K562 (cell line): Measurements from ENCODE around the gene ZNF618. TPM values are rescaled to one million over a fixed set of nuclear protein-coding genes. Genes with fewer than 3 reads are reported as not detected.

Experiments used
- ATAC-seq: fragments of 200-7000 bp; cut with Tn5 transposase; 3 replicates; pipeline ENCODE4 v1.9.1; 2020; ENCODE audit warnings: moderate library complexity
- BruUV-seq: library from RNA; stranded (reverse); fragments of 400-500 nt; replicated peaks from 2 replicates; lab custom pipeline; 2021; lab: Mats Ljungman, UMichigan
- CTCF ChIA-PET: fragments of 300-600 bp; formaldehyde crosslinking; extraction: SDS; loops from one replicate; lab custom pipeline; 2021; ENCODE audit warnings: low intra/inter-chr PET ratio; lab: Yijun Ruan, JAX
- POLR2A ChIA-PET: fragments of 300-600, 350-650 bp; sonication (Branson Sonifier 250); formaldehyde crosslinking; extraction: SDS; loops from one replicate; lab custom pipeline; 2021; ENCODE audit warnings: antibody characterized with exemption, inconsistent platforms; lab: Yijun Ruan, JAX
- DNase-seq, 4 experiments: peaks; one replicate each; pipeline versions ENCODE4 v3.0.0 to v3.0.0-alpha.2; 2011 to 2018; ENCODE audit warnings: low spot score in 3 of 4, mixed read lengths in 3 of 4; ENCODE audit errors: extremely low read depth in 1 of 4
- FAIRE-seq: peaks from 2 replicates; lab custom pipeline; 2011; peaks lifted over from hg19 to GRCh38; lab: Jason Lieb, UNC
- H2AFZ ChIP-seq: 2 replicates; pipeline ENCODE4 v1.6.0; 2011; ENCODE audit warnings: low read depth, low read length, control low read depth, inconsistent platforms
- H3K27ac ChIP-seq: fragments of 200-600 bp; 3 replicates; pipeline ENCODE4 v1.8.0; 2011; ENCODE audit warnings: low read depth, mild to moderate bottlenecking, control low read depth, inconsistent platforms, low read length, moderate library complexity, mixed read lengths; ENCODE audit errors: extremely low read depth
- H3K27me3 ChIP-seq, 2 experiments: fragments of 300-600 bp in 1 of 2; 2 replicates in 1 of 2; 3 replicates in 1 of 2; pipeline versions ENCODE4 v1.6.0 to v1.8.0; 2011; ENCODE audit warnings: inconsistent platforms in 2 of 2, low read length in 2 of 2, mild to moderate bottlenecking in 1 of 2, mixed read lengths in 1 of 2, moderate library complexity in 1 of 2; ENCODE audit not compliant: control insufficient read depth in 2 of 2, insufficient read depth in 2 of 2
- H3K36me3 ChIP-seq: fragments of 300-600 bp; 3 replicates; pipeline ENCODE4 v1.8.0; 2011; ENCODE audit warnings: mild to moderate bottlenecking, low read length, inconsistent platforms; ENCODE audit not compliant: control insufficient read depth, insufficient read depth
- H3K4me1 ChIP-seq, 2 experiments: fragments of 200-600 bp in 1 of 2; replicated peaks in 1 of 2; 2 replicates in 1 of 2; 3 replicates in 1 of 2; pipeline versions ENCODE4 v1.5.1 to v1.8.0; 2011; ENCODE audit warnings: inconsistent platforms in 2 of 2, low read length in 2 of 2, mild to moderate bottlenecking in 1 of 2, mixed read lengths in 1 of 2, moderate library complexity in 1 of 2; ENCODE audit not compliant: control insufficient read depth in 2 of 2, insufficient read depth in 2 of 2
- H3K4me2 ChIP-seq: 2 replicates; pipeline ENCODE4 v1.6.1; 2011; ENCODE audit warnings: low read length, control low read depth, inconsistent platforms, mixed read lengths; ENCODE audit not compliant: insufficient read depth
- H3K4me3 ChIP-seq: fragments of 200-600 bp; sonication (generic), shearing (Covaris generic); 2 replicates; pipeline ENCODE4 v1.5.1; 2016; ENCODE audit warnings: control low read depth, inconsistent platforms
- H3K79me2 ChIP-seq: fragments of 200-600 bp; 3 replicates; pipeline ENCODE4 v1.8.0; 2011; ENCODE audit warnings: low read length, inconsistent platforms; ENCODE audit not compliant: control insufficient read depth, insufficient read depth
- H3K9ac ChIP-seq, 2 experiments: 2 replicates each; pipeline versions ENCODE4 v1.6.0 to v1.6.1; 2011; ENCODE audit warnings: low read depth in 2 of 2, low read length in 2 of 2, control low read depth in 1 of 2, inconsistent platforms in 1 of 2, mild to moderate bottlenecking in 1 of 2, mixed read lengths in 1 of 2; ENCODE audit not compliant: insufficient read depth in 1 of 2
- H3K9me1 ChIP-seq: one replicate; pipeline ENCODE4 v1.6.0; 2011; ENCODE audit warnings: inconsistent platforms, mild to moderate bottlenecking, low read length, moderate library complexity; ENCODE audit not compliant: control insufficient read depth, insufficient read depth
- H3K9me3 ChIP-seq: replicated peaks from 2 replicates; pipeline ENCODE4 v1.5.1; 2011; ENCODE audit warnings: low read depth, low read length, inconsistent platforms; ENCODE audit not compliant: control insufficient read depth, insufficient read depth
- H4K20me1 ChIP-seq: replicated peaks from 2 replicates; pipeline ENCODE4 v1.6.1; 2011; ENCODE audit warnings: low read length, inconsistent platforms, mixed read lengths; ENCODE audit not compliant: control insufficient read depth, insufficient read depth
- CBX1 ChIP-seq: sonication (generic); IDR thresholded peaks from 2 replicates; pipeline ENCODE4 v1.6.1; 2016; ENCODE audit warnings: antibody characterized with exemption, low read depth, mild to moderate bottlenecking
- GATA2 ChIP-seq: sonication (generic); formaldehyde crosslinking; IDR thresholded peaks from 2 replicates; pipeline ENCODE4 v1.4.0; 2020; ENCODE audit warnings: mild to moderate bottlenecking, missing genetic modification reagents
- HOXB6 ChIP-seq: fragments of 250-450 bp; sonication (Bioruptor Pico); IDR thresholded peaks from 2 replicates; pipeline ENCODE4 v1.5.1; 2022; ENCODE audit warnings: mild to moderate bottlenecking, borderline replicate concordance
- MAZ ChIP-seq, 2 experiments: fragments of 450-650 bp in 1 of 2; sonication (generic) in 1 of 2; formaldehyde crosslinking; IDR thresholded peaks in 1 of 2; conservative IDR thresholded peaks in 1 of 2; 2 replicates each; pipeline versions ENCODE4 v1.4.0 to v1.5.0; 2020; ENCODE audit warnings: mild to moderate bottlenecking in 1 of 2, missing genetic modification reagents in 1 of 2
- NFE2 ChIP-seq: IDR thresholded peaks from 2 replicates; pipeline ENCODE4 v1.6.1; 2014; ENCODE audit warnings: antibody characterized with exemption, low read depth
- PHTF2 ChIP-seq: fragments of 250-450 bp; sonication (Bioruptor Pico); IDR thresholded peaks from 2 replicates; pipeline ENCODE4 v1.5.0; 2021; ENCODE audit warnings: mild to moderate bottlenecking
- SMAD4 ChIP-seq: fragments of 250-450 bp; sonication (Bioruptor Pico); conservative IDR thresholded peaks from 2 replicates; pipeline ENCODE4 v1.8.0; 2021; ENCODE audit warnings: inconsistent platforms, mild to moderate bottlenecking, moderate library complexity
- SP2 ChIP-seq: IDR thresholded peaks from 2 replicates; pipeline ENCODE4 v1.6.1; 2011; ENCODE audit warnings: mild to moderate bottlenecking, low read depth, low read length, moderate library complexity; ENCODE audit not compliant: poor library complexity, severe bottlenecking; ENCODE audit errors: extremely low read depth
- STAT5A ChIP-seq: IDR thresholded peaks from 2 replicates; pipeline ENCODE4 v1.6.1; 2012; ENCODE audit warnings: low read length, inconsistent platforms, borderline replicate concordance
- ZFPM2 ChIP-seq: fragments of 250-450 bp; sonication (Bioruptor Pico); IDR thresholded peaks from 2 replicates; pipeline ENCODE4 v1.5.1; 2022; ENCODE audit warnings: mild to moderate bottlenecking
- WGBS: fragments of 100-300 bp; shearing (Covaris generic); methylation state at CpG from one replicate; pipeline ENCODE4 v1.1.6; 2016; ENCODE audit warnings: low coverage, mixed read lengths; ENCODE audit not compliant: insufficient coverage; ENCODE audit errors: missing lambda C conversion rate; 5-methylcytosine and 5-hydroxymethylcytosine counted together
- in situ Hi-C: fragments of 300-500 bp; cut with MboI; formaldehyde crosslinking; loops from 4 replicates; pipeline ENCODE4 v1.15.0; 2018; ENCODE audit warnings: inconsistent platforms, mixed read lengths
- intact Hi-C: fragments of 100-400 bp; cut with micrococcal nuclease; formaldehyde crosslinking; loops from 2 replicates; pipeline ENCODE4 v1.14.2; 2022
- polyA plus RNA-seq, 8 experiments: library from polyadenylated mRNA; depleted of rRNA in 4 of 8; stranded (reverse) in 5 of 8; unstranded in 3 of 8; fragments of >200 nt; fragmentation: Nextera tagmentation in 2 of 8; fragmentation: Illumina TruSeq in 1 of 8; extraction: Ambion mirVana in 2 of 8; extraction: Trizol in 1 of 8; gene quantifications; 2 replicates each; pipeline versions ENCODE4 v1.2.1 to v1.2.3, GENCODE V29; 2011 to 2014; ENCODE audit warnings: inconsistent platforms in 1 of 8, missing spikeins in 1 of 8
- total RNA-seq, 7 experiments: library from RNA; depleted of rRNA in 6 of 7; stranded (reverse); fragments of >200 nt in 6 of 7; fragmentation: Illumina TruSeq in 2 of 7; extraction: Trizol in 2 of 7; gene quantifications; 2 replicates each; pipeline versions ENCODE4 v1.2.1 to v1.2.3, GENCODE V29; 2011 to 2021; ENCODE audit warnings: low replicate concordance in 1 of 7
- TF ChIP-seq, protein P1 (sequence below): fragments of 250-450 bp; sonication (Bioruptor Pico); IDR thresholded peaks from 2 replicates; pipeline ENCODE4 v1.8.0; 2022; ENCODE audit warnings: moderate library complexity, mild to moderate bottlenecking, inconsistent platforms
- TF ChIP-seq, protein P2 (sequence below): fragments of 450-650 bp; IDR thresholded peaks from 2 replicates; pipeline ENCODE4 v1.7.0; 2016; ENCODE audit warnings: borderline replicate concordance
- TF ChIP-seq, protein P3 (sequence below): fragments of 250-450 bp; sonication (Bioruptor Pico); IDR thresholded peaks from 2 replicates; pipeline ENCODE4 v1.5.0; 2021; ENCODE audit warnings: mild to moderate bottlenecking, borderline replicate concordance

Gene ZNF618
- total and polyA plus RNA-seq, 9 of the 15 experiments (the other 6 are each of a cell fraction or from before 2014, with no cell fraction given) = 0.08 to 13.7 (median 3.4) TPM

DNA sequence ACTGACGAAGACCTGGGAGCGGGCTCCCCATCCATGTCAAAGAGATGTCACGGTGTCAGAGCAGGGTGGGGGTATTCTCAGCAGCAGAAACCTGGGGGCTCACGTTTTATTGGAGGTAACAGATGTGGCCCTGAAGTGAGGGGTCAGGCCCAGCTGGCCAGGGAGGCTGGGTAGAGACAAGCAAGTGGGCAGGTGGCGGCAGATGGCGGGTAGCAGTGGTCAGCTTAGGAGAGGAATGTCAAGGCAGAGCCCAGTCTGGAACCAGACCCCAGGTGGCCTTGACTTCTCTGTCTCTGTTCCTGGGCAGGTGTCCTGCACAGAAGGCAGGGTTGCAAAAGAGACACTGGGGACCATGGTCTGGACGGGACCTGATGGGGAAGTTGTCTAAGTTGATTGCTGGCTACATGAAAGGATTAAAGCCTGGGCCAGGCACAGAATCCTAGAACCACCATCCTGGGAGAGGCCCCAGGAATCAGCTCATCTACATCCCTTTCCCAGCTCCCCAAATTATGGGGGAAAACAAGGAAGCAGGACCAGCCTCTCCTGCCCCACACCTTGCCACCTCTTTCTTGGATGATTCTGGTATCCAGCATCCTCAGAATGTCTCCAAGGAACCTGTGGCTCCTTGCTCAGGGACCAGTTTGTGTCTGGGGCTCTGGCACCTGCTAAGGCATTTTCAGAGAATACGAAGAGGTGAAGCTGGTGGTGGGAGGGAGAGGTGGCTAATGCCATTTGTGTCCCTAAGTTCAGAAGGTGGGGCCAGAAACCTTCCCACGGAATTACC, 129.5 kb downstream of the ZNF618 start (continued):
- TF ChIP-seq, protein P1, sequence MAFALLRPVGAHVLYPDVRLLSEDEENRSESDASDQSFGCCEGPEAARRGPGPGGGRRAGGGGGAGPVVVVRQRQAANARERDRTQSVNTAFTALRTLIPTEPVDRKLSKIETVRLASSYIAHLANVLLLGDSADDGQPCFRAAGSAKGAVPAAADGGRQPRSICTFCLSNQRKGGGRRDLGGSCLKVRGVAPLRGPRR (CRISPR knock-in tag) = no peak

DNA sequence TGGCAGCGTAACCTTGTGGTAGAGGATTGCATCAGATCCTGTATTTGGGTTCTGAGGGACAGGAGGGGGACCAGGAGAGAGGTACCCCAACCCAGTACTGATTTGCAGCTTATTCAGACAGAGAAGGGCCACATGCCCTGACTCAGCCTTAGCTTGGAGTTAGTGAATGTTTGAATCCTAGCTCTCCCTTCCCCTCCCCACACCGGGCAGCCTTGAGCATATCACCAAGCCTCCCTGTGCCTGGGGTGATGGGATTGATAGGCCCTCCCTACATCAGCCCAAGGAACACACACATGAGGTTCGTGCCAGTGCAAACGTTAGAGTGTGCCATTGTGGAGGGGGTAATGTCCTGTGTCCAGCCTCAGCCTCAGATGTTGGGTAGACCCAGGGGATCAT, 130.0 kb downstream of the ZNF618 start:
- Histone ChIP-seq H3K36me3 (peaks cover 6% of the 10 kb centered on the region; the same call in 1 of the 3 replicates), H3K79me2 (no peaks in the 10 kb centered on the region), H3K9me3 (no peaks in the 10 kb centered on the region), H3K4me3 (no peak overlapping the region), H3K9me1 (no peaks in the 10 kb centered on the region), H3K4me1 (no peaks in the 10 kb centered on the region), H3K27ac (no peak overlapping the region), H2AFZ (no peak overlapping the region), H3K4me2 (no peak overlapping the region; the same call in 1 of the 2 replicates), H3K9ac (no peak overlapping the region), H3K27me3 (no peaks in the 10 kb centered on the region), H4K20me1 (no peaks in the 10 kb centered on the region)
- BruUV-seq = no TSS peak
- intact Hi-C loops (no loop called here), in situ Hi-C loops (no loop called here)
- FAIRE-seq (no peak), ATAC-seq (no peak), DNase-seq (no peak)
- ChIA-PET CTCF (no interaction called here), POLR2A (interaction anchor here (0.6 kb wide), 1 partner anchor 25 kb away, joined by 4 read pairs; no protein-coding TSS in a partner anchor)
- 25% methylated on average over 4 of the region's 4 CpGs for WGBS
- no peak for TF ChIP-seq SP2
- TF ChIP-seq PHTF2 (CRISPR knock-in tag) = no peak
- TF ChIP-seq, protein P2, sequence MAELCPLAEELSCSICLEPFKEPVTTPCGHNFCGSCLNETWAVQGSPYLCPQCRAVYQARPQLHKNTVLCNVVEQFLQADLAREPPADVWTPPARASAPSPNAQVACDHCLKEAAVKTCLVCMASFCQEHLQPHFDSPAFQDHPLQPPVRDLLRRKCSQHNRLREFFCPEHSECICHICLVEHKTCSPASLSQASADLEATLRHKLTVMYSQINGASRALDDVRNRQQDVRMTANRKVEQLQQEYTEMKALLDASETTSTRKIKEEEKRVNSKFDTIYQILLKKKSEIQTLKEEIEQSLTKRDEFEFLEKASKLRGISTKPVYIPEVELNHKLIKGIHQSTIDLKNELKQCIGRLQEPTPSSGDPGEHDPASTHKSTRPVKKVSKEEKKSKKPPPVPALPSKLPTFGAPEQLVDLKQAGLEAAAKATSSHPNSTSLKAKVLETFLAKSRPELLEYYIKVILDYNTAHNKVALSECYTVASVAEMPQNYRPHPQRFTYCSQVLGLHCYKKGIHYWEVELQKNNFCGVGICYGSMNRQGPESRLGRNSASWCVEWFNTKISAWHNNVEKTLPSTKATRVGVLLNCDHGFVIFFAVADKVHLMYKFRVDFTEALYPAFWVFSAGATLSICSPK = no peak
- no peak for TF ChIP-seq NFE2
- no peak for TF ChIP-seq HOXB6
- TF ChIP-seq SMAD4 (CRISPR knock-in tag) = no peak
- TF ChIP-seq ZFPM2 (CRISPR knock-in tag) = no peak
- no peak for TF ChIP-seq MAZ (CRISPR knock-in tag; conservative IDR thresholded peaks at IDR 0.05 in 1 of 2, IDR thresholded peaks at IDR 0.05 in 1 of 2)
- no peak for TF ChIP-seq GATA2
- TF ChIP-seq, protein P3, sequence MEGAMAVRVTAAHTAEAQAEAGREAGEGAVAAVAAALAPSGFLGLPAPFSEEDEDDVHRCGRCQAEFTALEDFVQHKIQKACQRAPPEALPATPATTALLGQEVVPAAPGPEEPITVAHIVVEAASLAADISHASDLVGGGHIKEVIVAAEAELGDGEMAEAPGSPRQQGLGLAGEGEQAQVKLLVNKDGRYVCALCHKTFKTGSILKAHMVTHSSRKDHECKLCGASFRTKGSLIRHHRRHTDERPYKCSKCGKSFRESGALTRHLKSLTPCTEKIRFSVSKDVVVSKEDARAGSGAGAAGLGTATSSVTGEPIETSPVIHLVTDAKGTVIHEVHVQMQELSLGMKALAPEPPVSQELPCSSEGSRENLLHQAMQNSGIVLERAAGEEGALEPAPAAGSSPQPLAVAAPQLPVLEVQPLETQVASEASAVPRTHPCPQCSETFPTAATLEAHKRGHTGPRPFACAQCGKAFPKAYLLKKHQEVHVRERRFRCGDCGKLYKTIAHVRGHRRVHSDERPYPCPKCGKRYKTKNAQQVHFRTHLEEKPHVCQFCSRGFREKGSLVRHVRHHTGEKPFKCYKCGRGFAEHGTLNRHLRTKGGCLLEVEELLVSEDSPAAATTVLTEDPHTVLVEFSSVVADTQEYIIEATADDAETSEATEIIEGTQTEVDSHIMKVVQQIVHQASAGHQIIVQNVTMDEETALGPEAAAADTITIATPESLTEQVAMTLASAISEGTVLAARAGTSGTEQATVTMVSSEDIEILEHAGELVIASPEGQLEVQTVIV (CRISPR knock-in tag) = no peak
- TF ChIP-seq CBX1 = no peak
- TF ChIP-seq STAT5A = no peak
